ENCODE data around the gene PIP5K1C. TPM values are rescaled to one million over a fixed set of nuclear protein-coding genes. Genes with fewer than 3 reads are reported as not detected.
A peak's percentile ranks its signal among the peaks of the same experiment; 100 is the strongest.

PIP5K1C gene
- total and polyA plus RNA-seq, 8 donors, result 20.2 to 42.2 (median 27.0) TPM

- DNase-seq (no peak), ATAC-seq (no peak)
- H3K27ac ChIP-seq, result peak overlapping the region; percentile 92 to 96
- peak overlapping the region in 1 of 2 donors; percentile 98 for H3K4me3 ChIP-seq
- no peaks in the 10 kb centered on the region for H3K9me3 ChIP-seq
- H3K27me3 ChIP-seq, result no peaks in the 10 kb centered on the region
- no peak for TF ChIP-seq CTCF (IDR thresholded peaks at IDR 0.05)
- H3K36me3 ChIP-seq, result peaks cover 0 to 31% of the 10 kb centered on the region in 2 donors
- intact Hi-C loops (cut with DNase I), result no loop called here
- peaks cover 12 to 17% of the 10 kb centered on the region in 2 donors for H3K4me1 ChIP-seq
Observed at GRCh38 chr19:3627351-3627723, 72.9 kb downstream of the PIP5K1C start.

GRCh38 chr19:3626473-3627350, 73.6 kb downstream of the PIP5K1C start, which contains the start of gene CACTIN:
Gene CACTIN, minus strand, starts transcription at chr19:3626790. Its CDS starts 28 bp downstream, at chr19:3626762.
- H3K27ac ChIP-seq, result peak within 1 kb of the TSS; percentile 92 to 96
- DNase-seq (peak; percentile 98 to 100 (median 98)), ATAC-seq (peak; percentile 99)
- H3K4me3 ChIP-seq, result peak within 1 kb of the TSS; percentile 93 to 98
- intact Hi-C loops (cut with DNase I), result no loop called here
- peaks cover 0 to 31% of the 10 kb centered on the region in 2 donors for H3K36me3 ChIP-seq
- no peak for TF ChIP-seq CTCF (IDR thresholded peaks at IDR 0.05)
- H3K9me3 ChIP-seq, result no peaks in the 10 kb centered on the region
- H3K4me1 ChIP-seq, result peaks cover 12 to 17% of the 10 kb centered on the region in 2 donors
- H3K27me3 ChIP-seq, result no peaks in the 10 kb centered on the region

DNA sequence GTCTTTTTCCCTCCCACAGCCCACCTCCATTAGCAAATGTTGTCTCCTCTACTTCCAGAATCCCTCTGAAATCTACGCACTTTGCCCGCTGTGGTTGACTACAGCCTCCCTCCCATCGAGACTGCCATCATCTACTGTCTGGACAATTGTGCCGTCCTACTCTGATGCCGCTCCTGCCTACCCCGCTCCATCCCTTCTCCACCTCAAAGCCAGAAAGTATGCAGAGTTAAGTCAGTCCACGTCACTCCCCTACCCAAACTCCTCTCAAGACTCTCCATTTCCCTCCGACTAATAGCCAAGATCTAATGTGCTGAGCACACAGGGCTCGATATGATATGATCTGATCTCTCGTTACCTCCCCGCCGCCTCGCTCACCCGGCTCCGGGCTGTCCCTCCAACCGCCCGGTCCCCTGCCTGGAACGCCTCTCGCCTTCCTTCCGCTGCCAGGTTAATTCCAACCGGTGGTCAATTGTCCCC, 74.2 kb downstream of the PIP5K1C start:
- H3K36me3 ChIP-seq, result peaks cover 0 to 31% of the 10 kb centered on the region in 2 donors
- ATAC-seq (no peak), DNase-seq (peak in 1 of 4 donors; percentile 77)
- no peak for TF ChIP-seq CTCF (IDR thresholded peaks at IDR 0.05)
- no peaks in the 10 kb centered on the region for H3K27me3 ChIP-seq
- intact Hi-C loops (cut with DNase I), result no loop called here
- no peaks in the 10 kb centered on the region for H3K9me3 ChIP-seq
- peak overlapping the region; percentile 93 to 98 for H3K4me3 ChIP-seq
- H3K27ac ChIP-seq, result peak overlapping the region in 1 of 2 donors; percentile 92
- peaks cover 12 to 17% of the 10 kb centered on the region in 2 donors for H3K4me1 ChIP-seq

- ATAC-seq (no peak), DNase-seq (peak in 1 of 4 donors; percentile 78)
- TF ChIP-seq CTCF (IDR thresholded peaks at IDR 0.05), result no peak
- Histone ChIP-seq H3K9me3 (no peaks in the 10 kb centered on the region), H3K27me3 (no peaks in the 10 kb centered on the region), H3K4me1 (peaks cover 12 to 18% of the 10 kb centered on the region in 2 donors), H3K36me3 (peaks cover 0 to 52% of the 10 kb centered on the region in 2 donors), H3K27ac (no peak overlapping the region), H3K4me3 (no peak overlapping the region)
- intact Hi-C loops (cut with DNase I), result no loop called here
Observed at GRCh38 chr19:3623716-3624115, 76.6 kb downstream of the PIP5K1C start.

GRCh38 chr19:3622224-3622623, 78.0 kb downstream of the PIP5K1C start:
- Histone ChIP-seq H3K4me1 (peaks cover 12 to 33% of the 10 kb centered on the region in 2 donors), H3K9me3 (no peaks in the 10 kb centered on the region), H3K4me3 (no peak overlapping the region), H3K27me3 (no peaks in the 10 kb centered on the region), H3K36me3 (peaks cover 0 to 59% of the 10 kb centered on the region in 2 donors), H3K27ac (no peak overlapping the region)
- intact Hi-C loops (cut with DNase I), result no loop called here
- ATAC-seq (no peak), DNase-seq (no peak)
- no peak for TF ChIP-seq CTCF (IDR thresholded peaks at IDR 0.05)
